IMR-90 (cell line): ENCODE measurements around the gene TPCN1. TPM values are rescaled to one million over a fixed set of nuclear protein-coding genes. Genes with fewer than 3 reads are reported as not detected.

Experiments used
- ATAC-seq: fragments of 200-7000 bp; cut with Tn5 transposase; 2 replicates; pipeline ENCODE4 v1.9.1; 2020; ENCODE audit warnings: low read depth, mild to moderate bottlenecking, moderate library complexity
- BruUV-seq: library from RNA; stranded (reverse); fragments of 400-500 nt; replicated peaks from 2 replicates; lab custom pipeline; 2021; lab: Mats Ljungman, UMichigan
- CTCF ChIA-PET: fragments of 300-600 bp; formaldehyde crosslinking; extraction: SDS; loops from one replicate; lab custom pipeline; 2021; ENCODE audit warnings: antibody characterized with exemption; lab: Yijun Ruan, JAX
- POLR2A ChIA-PET: fragments of 300-600 bp; sonication (Branson Sonifier 250); formaldehyde crosslinking; loops from one replicate; lab custom pipeline; 2022; ENCODE audit warnings: antibody characterized with exemption; ENCODE audit not compliant: unreplicated experiment; lab: Charles Lee
- DNase-seq: peaks from one replicate; pipeline ENCODE4 v3.0.0; 2013
- H2AFZ ChIP-seq: replicated peaks from 2 replicates; pipeline ENCODE3; 2013; ENCODE audit warnings: low read length, mild to moderate bottlenecking; ENCODE audit not compliant: poor library complexity
- H2AK5ac ChIP-seq: 2 replicates; pipeline ENCODE4 v1.6.1; 2013; ENCODE audit warnings: low read depth, low read length, inconsistent platforms
- H2AK9ac ChIP-seq: replicated peaks from 2 replicates; pipeline ENCODE3; 2013; ENCODE audit warnings: mild to moderate bottlenecking, low read depth, low read length, moderate library complexity; ENCODE audit not compliant: poor library complexity
- H2BK120ac ChIP-seq: 2 replicates; pipeline ENCODE4 v1.6.1; 2013; ENCODE audit warnings: low read depth, low read length, inconsistent platforms
- H2BK15ac ChIP-seq: 3 replicates; pipeline ENCODE4 v1.6.1; 2013; ENCODE audit warnings: low read depth, low read length, inconsistent platforms
- H2BK20ac ChIP-seq: 2 replicates; pipeline ENCODE4 v1.6.1; 2013; ENCODE audit warnings: low read depth, mild to moderate bottlenecking, inconsistent platforms, low read length, moderate library complexity
- H2BK5ac ChIP-seq: 2 replicates; pipeline ENCODE4 v1.6.1; 2013; ENCODE audit warnings: mild to moderate bottlenecking, low read depth, low read length, inconsistent platforms; ENCODE audit not compliant: poor library complexity, severe bottlenecking
- H3K14ac ChIP-seq: replicated peaks from 2 replicates; pipeline ENCODE4 v1.6.1; 2013; ENCODE audit warnings: low read depth, low read length, inconsistent platforms
- H3K18ac ChIP-seq: 2 replicates; pipeline ENCODE4 v1.6.1; 2013; ENCODE audit warnings: low read depth, low read length, control low read depth
- H3K23ac ChIP-seq: 2 replicates; pipeline ENCODE4 v1.6.1; 2013; ENCODE audit warnings: low read depth, low read length, inconsistent platforms
- H3K27ac ChIP-seq: 2 replicates; pipeline ENCODE4 v1.5.1; 2013; ENCODE audit warnings: mild to moderate bottlenecking, control low read depth, low read length; ENCODE audit not compliant: insufficient read depth
- H3K27me3 ChIP-seq: 2 replicates; pipeline ENCODE4 v1.6.1; 2013; ENCODE audit warnings: low read length; ENCODE audit not compliant: control insufficient read depth, insufficient read depth
- H3K36me3 ChIP-seq: 2 replicates; pipeline ENCODE4 v1.6.1; 2013; ENCODE audit warnings: low read length, mixed read lengths; ENCODE audit not compliant: control insufficient read depth, insufficient read depth
- H3K4ac ChIP-seq: 2 replicates; pipeline ENCODE4 v1.6.1; 2013; ENCODE audit warnings: low read depth, low read length, inconsistent platforms
- H3K4me1 ChIP-seq: 2 replicates; pipeline ENCODE4 v1.6.1; 2013; ENCODE audit warnings: low read length, mixed read lengths; ENCODE audit not compliant: control insufficient read depth, insufficient read depth
- H3K4me2 ChIP-seq: 2 replicates; pipeline ENCODE4 v1.6.1; 2013; ENCODE audit warnings: low read depth, mild to moderate bottlenecking, control low read depth, low read length, moderate library complexity
- H3K4me3 ChIP-seq: 2 replicates; pipeline ENCODE4 v1.5.1; 2013; ENCODE audit warnings: low read depth, mild to moderate bottlenecking, control low read depth, low read length, moderate library complexity; ENCODE audit not compliant: insufficient read depth
- H3K56ac ChIP-seq: 2 replicates; pipeline ENCODE4 v1.6.1; 2013; ENCODE audit warnings: low read length, inconsistent platforms; ENCODE audit not compliant: insufficient read depth; ENCODE audit errors: extremely low read depth
- H3K79me1 ChIP-seq, 2 experiments: 2 replicates each; pipeline ENCODE4 v1.6.1; 2013; ENCODE audit warnings: low read length in 2 of 2, inconsistent platforms in 1 of 2, low read depth in 1 of 2
- H3K9ac ChIP-seq: 2 replicates; pipeline ENCODE4 v1.6.1; 2013; ENCODE audit warnings: low read depth, low read length, control low read depth
- H3K9me1 ChIP-seq: 2 replicates; pipeline ENCODE4 v1.6.1; 2013; ENCODE audit warnings: low read length, inconsistent platforms; ENCODE audit not compliant: insufficient read depth
- H3K9me3 ChIP-seq: 2 replicates; pipeline ENCODE4 v1.6.1; 2013; ENCODE audit warnings: low read length; ENCODE audit not compliant: control insufficient read depth, insufficient read depth
- H4K20me1 ChIP-seq: 2 replicates; pipeline ENCODE4 v1.6.1; 2013; ENCODE audit warnings: low read length, inconsistent platforms; ENCODE audit not compliant: insufficient read depth
- H4K5ac ChIP-seq: 2 replicates; pipeline ENCODE4 v1.6.1; 2013; ENCODE audit warnings: mild to moderate bottlenecking, low read depth, low read length, control low read depth
- H4K8ac ChIP-seq, 2 experiments: 2 replicates each; pipeline ENCODE4 v1.6.1; 2013; ENCODE audit warnings: low read depth in 2 of 2, low read length in 2 of 2, control low read depth in 1 of 2, inconsistent platforms in 1 of 2
- H4K91ac ChIP-seq: 2 replicates; pipeline ENCODE4 v1.6.1; 2013; ENCODE audit warnings: low read depth, low read length, inconsistent platforms; ENCODE audit not compliant: insufficient read depth
- BHLHE40 ChIP-seq: fragments of 150-350 bp; IDR thresholded peaks from 2 replicates; pipeline ENCODE4 v1.6.1; 2016; ENCODE audit warnings: mild to moderate bottlenecking, low read depth, low read length
- MAZ ChIP-seq: IDR thresholded peaks from 2 replicates; pipeline ENCODE4 v1.6.1; 2012; ENCODE audit warnings: low read depth, mild to moderate bottlenecking, low read length, improper control_type of control experiment, moderate library complexity, borderline replicate concordance
- MXI1 ChIP-seq: IDR thresholded peaks from 2 replicates; pipeline ENCODE4 v1.6.1; 2012; ENCODE audit warnings: low read depth, mild to moderate bottlenecking, low read length, moderate library complexity, borderline replicate concordance
- POLR2A ChIP-seq: IDR thresholded peaks from 2 replicates; pipeline ENCODE4 v1.6.1; 2012; ENCODE audit warnings: mild to moderate bottlenecking, low read depth, low read length
- RCOR1 ChIP-seq: IDR thresholded peaks from 2 replicates; pipeline ENCODE4 v1.6.1; 2012; ENCODE audit warnings: mild to moderate bottlenecking, low read length, improper control_type of control experiment; ENCODE audit not compliant: insufficient replicate concordance
- WGBS, 2 experiments: methylation state at CpG; one replicate each; pipeline versions ENCODE4 v1.1.5 to v1.1.7; 2013; ENCODE audit warnings: missing lambda C conversion rate in 2 of 2; ENCODE audit not compliant: insufficient read length in 1 of 2; ENCODE audit errors: extremely low coverage in 2 of 2; 5-methylcytosine and 5-hydroxymethylcytosine counted together
- dilution Hi-C: fragments of 300-500 bp; cut with HindIII; formaldehyde crosslinking; loops from one replicate; pipeline ENCODE4 v1.14.3; 2018; ENCODE audit warnings: low sequenced_read_pairs; ENCODE audit not compliant: unreplicated experiment
- in situ Hi-C: fragments of 300-500 bp; cut with MboI; formaldehyde crosslinking; loops from 3 replicates; pipeline ENCODE4 v1.14.3; 2019; ENCODE audit warnings: low sequenced_read_pairs, inconsistent platforms, mixed read lengths
- intact Hi-C: fragments of 100-400 bp; cut with micrococcal nuclease; formaldehyde crosslinking; loops from 2 replicates; pipeline ENCODE4 v1.10.0; 2022
- polyA plus RNA-seq, 3 experiments: library from polyadenylated mRNA; depleted of rRNA; stranded (reverse); fragments of >200 nt; gene quantifications; 2 replicates each; pipeline ENCODE4 v1.2.3, GENCODE V29; 2012; ENCODE audit warnings: low replicate concordance in 1 of 3
- total RNA-seq: library from RNA; depleted of rRNA; stranded (reverse); fragments of >200 nt; gene quantifications from 2 replicates; pipeline ENCODE4 v1.2.3, GENCODE V29; 2012

TPCN1 gene
- total and polyA plus RNA-seq, 2 of the 4 experiments (the other 2 are of a cell fraction) = 2.0 to 13.2 TPM

- H2BK20ac ChIP-seq = no peak overlapping the region
- H4K20me1 ChIP-seq = no peaks in the 10 kb centered on the region
- no peaks in the 10 kb centered on the region for H3K79me1 ChIP-seq
- no peak overlapping the region for H3K4me2 ChIP-seq
- CTCF ChIA-PET = no interaction called here
- no peak overlapping the region for H3K9ac ChIP-seq
- intact Hi-C loops = no loop called here
- no peaks in the 10 kb centered on the region for H3K9me3 ChIP-seq
- no peaks in the 10 kb centered on the region for H3K27me3 ChIP-seq
- H2AK5ac ChIP-seq = no peak overlapping the region
- H2BK5ac ChIP-seq = no peak overlapping the region
- H3K36me3 ChIP-seq = peaks cover 8% of the 10 kb centered on the region; the same call in 1 of the 2 replicates
- dilution Hi-C loops = no loop called here
- H3K4me1 ChIP-seq = peaks cover 5% of the 10 kb centered on the region
- DNase-seq (no peak), ATAC-seq (no peak)
- TF ChIP-seq RCOR1 = no peak
- no peak for TF ChIP-seq MXI1
- no peak for TF ChIP-seq MAZ
- TF ChIP-seq BHLHE40 = no peak
- TF ChIP-seq POLR2A = no peak
- H3K9me1 ChIP-seq = peaks cover 12% of the 10 kb centered on the region; the same call in 1 of the 2 replicates
- H2BK120ac ChIP-seq = no peak overlapping the region
- H4K91ac ChIP-seq = no peak overlapping the region
- H3K23ac ChIP-seq = no peak overlapping the region
- no peak overlapping the region for H3K4ac ChIP-seq
- no peak overlapping the region for H3K18ac ChIP-seq
- POLR2A ChIA-PET = no interaction called here
- no peak overlapping the region for H3K14ac ChIP-seq
- no peak overlapping the region for H3K27ac ChIP-seq
- in situ Hi-C loops = no loop called here
- no peak overlapping the region for H4K5ac ChIP-seq
- no TSS peak for BruUV-seq
- H3K56ac ChIP-seq = no peak overlapping the region
- H3K4me3 ChIP-seq = no peak overlapping the region
- no peak overlapping the region for H2AFZ ChIP-seq
- WGBS, 2 experiments = 100% methylated on average over 1 of the region's 5 CpGs; no CpG with 5 or more reads in 1 of the 2 experiments
- no peak overlapping the region for H4K8ac ChIP-seq
- no peak overlapping the region for H2BK15ac ChIP-seq
- no peak overlapping the region for H2AK9ac ChIP-seq
Observed at GRCh38 chr12:113277511-113277910, 56.2 kb downstream of the TPCN1 start.
